Activated CD4-positive, alpha-beta T cell treated with anti-CD3 and anti-CD28 coated beads for 36 hours (primary cell): ENCODE measurements around the gene STAT5A. TPM values are rescaled to one million over a fixed set of nuclear protein-coding genes. Genes with fewer than 3 reads are reported as not detected.

Experiments
- ATAC-seq: fragments of 200-7000 bp; cut with Tn5 transposase; one replicate; pipeline ENCODE4 v1.10.0; 2021; ENCODE audit warnings: mild to moderate bottlenecking, moderate library complexity
- CTCF ChIA-PET: fragments of 350-600 bp; sonication (Branson Sonifier 250); formaldehyde crosslinking; loops from one replicate; lab custom pipeline; 2021; ENCODE audit warnings: antibody characterized with exemption; lab: Charles Lee
- POLR2A ChIA-PET: fragments of 350-600 bp; sonication (Branson Sonifier 250); formaldehyde crosslinking; loops from one replicate; lab custom pipeline; 2021; ENCODE audit warnings: antibody characterized with exemption, inconsistent platforms; lab: Charles Lee
- DNase-seq: peaks from one replicate; pipeline ENCODE4 v3.0.0-alpha.2; 2020
- H3K27ac Mint-ChIP-seq: one replicate; pipeline ENCODE4 v1.8.0; 2021; ENCODE audit warnings: mixed read lengths
- H3K27me3 Mint-ChIP-seq: one replicate; pipeline ENCODE4 v1.8.0; 2021; ENCODE audit warnings: mixed read lengths
- H3K36me3 Mint-ChIP-seq: one replicate; pipeline ENCODE4 v1.8.0; 2021; ENCODE audit warnings: low read depth, mixed read lengths
- H3K4me1 Mint-ChIP-seq: one replicate; pipeline ENCODE4 v1.8.0; 2021; ENCODE audit warnings: mixed read lengths
- H3K4me3 Mint-ChIP-seq: one replicate; pipeline ENCODE4 v1.8.0; 2021; ENCODE audit warnings: mild to moderate bottlenecking, moderate library complexity, mixed read lengths
- H3K9me3 Mint-ChIP-seq: one replicate; pipeline ENCODE4 v1.8.0; 2021; ENCODE audit warnings: low read depth, mixed read lengths
- intact Hi-C, 2 experiments: fragments of 100-400 bp; cut with DNase I in 1 of 2; cut with micrococcal nuclease in 1 of 2; formaldehyde crosslinking; loops; one replicate each; pipeline versions ENCODE4 v1.14.2 to v1.15.1; 2022 to 2024; cut with DNase I, micrococcal nuclease
- total RNA-seq, 2 experiments: library from RNA; stranded (reverse); gene quantifications; one replicate each; pipeline ENCODE4 v1.2.3, GENCODE V29; 2021

Gene STAT5A
- total RNA-seq, 2 experiments from 2014 or later = 178 to 203 TPM

DNA sequence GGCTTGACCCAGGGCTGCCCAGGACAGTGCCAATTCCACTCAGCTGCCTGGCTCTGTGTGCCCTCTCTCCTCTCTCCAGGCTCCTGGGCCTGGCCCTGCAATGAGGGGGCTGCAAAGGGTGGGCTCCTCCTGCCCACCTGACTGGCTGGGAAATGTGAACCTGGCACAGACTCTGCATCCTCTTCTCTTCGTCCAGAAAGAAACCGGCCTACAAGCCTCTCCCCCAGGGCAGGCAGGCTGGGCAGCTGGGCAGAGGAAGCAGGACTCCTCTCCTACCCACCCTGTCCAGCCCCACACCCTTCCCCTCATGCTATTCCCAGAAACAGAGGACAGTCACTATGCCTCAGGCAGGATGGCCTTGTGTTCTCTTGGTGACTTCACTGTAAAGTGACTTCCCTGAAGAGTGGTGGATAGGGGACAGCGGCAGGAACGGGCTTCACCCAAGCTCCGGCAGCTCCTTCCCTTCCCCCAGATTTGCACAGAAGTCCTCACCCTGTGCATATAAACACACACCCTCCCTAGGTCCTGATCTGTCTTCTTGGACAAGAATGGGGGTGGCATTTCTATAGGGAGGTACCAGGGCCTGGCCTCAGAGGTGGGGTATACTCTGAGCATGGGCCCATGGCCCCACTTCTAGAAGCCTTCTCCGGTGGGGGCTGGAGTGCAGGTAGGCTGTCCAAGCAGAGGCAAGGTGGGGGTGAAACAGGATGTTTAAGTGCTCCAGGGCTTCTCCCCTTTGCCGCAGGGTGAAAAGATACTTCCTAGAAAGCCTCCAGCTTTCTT lies 4.9 kb upstream of the STAT5A start:
- POLR2A ChIA-PET = interaction anchor here (0.6 kb wide), 1 partner anchor 234 kb away, joined by 3 read pairs; no protein-coding TSS in a partner anchor

GRCh38 chr17:42284024-42284369 lies 4.3 kb upstream of the STAT5A start:
- Mint-ChIP-seq H3K4me1 (peaks cover 43% of the 10 kb centered on the region), H3K27me3 (no peaks in the 10 kb centered on the region), H3K4me3 (no peak overlapping the region), H3K9me3 (no peaks in the 10 kb centered on the region), H3K36me3 (peaks cover 20% of the 10 kb centered on the region), H3K27ac (no peak overlapping the region)
- DNase-seq (peak; percentile 4), ATAC-seq (no peak)
- intact Hi-C loops = no loop called here
- ChIA-PET CTCF (interaction anchor here (1.1 kb wide), 1 partner anchor 62 kb away, joined by 3 read pairs; no protein-coding TSS in a partner anchor), POLR2A (interaction anchor here (0.6 kb wide), 1 partner anchor 234 kb away, joined by 3 read pairs; no protein-coding TSS in a partner anchor)

More for the DNA sequence above, 4.9 kb upstream of the STAT5A start:
- Mint-ChIP-seq H3K27ac (peak overlapping the region; percentile 21), H3K27me3 (no peaks in the 10 kb centered on the region), H3K4me3 (no peak overlapping the region), H3K9me3 (no peaks in the 10 kb centered on the region), H3K36me3 (peaks cover 18% of the 10 kb centered on the region), H3K4me1 (peaks cover 43% of the 10 kb centered on the region)
- no peak for ATAC-seq
- DNase-seq = peak; percentile 2
- intact Hi-C loops = no loop called here
- CTCF ChIA-PET = no interaction called here

GRCh38 chr17:42284566-42284965 lies 3.7 kb upstream of the STAT5A start:
- Mint-ChIP-seq H3K36me3 (peaks cover 26% of the 10 kb centered on the region), H3K27ac (no peak overlapping the region)
- CTCF ChIA-PET = interaction anchor here (1.1 kb wide), 1 partner anchor 62 kb away, joined by 3 read pairs; no protein-coding TSS in a partner anchor

GRCh38 chr17:42285346-42286050 lies 2.8 kb upstream of the STAT5A start:
- Mint-ChIP-seq H3K4me1 (peaks cover 50% of the 10 kb centered on the region), H3K27ac (peak overlapping the region; percentile 92), H3K9me3 (no peaks in the 10 kb centered on the region), H3K27me3 (no peaks in the 10 kb centered on the region), H3K36me3 (peaks cover 32% of the 10 kb centered on the region), H3K4me3 (peak overlapping the region; percentile 81)
- intact Hi-C loops = loop anchor here (5.0 kb wide), 4 partner anchors 63 to 322 kb away; partner anchors contain the start of genes DHX58 (in 1 of the 2), DNAJC7 (in 1 of the 2), RETREG3 (in 1 of the 2) and TUBG1 (in 1 of the 2)
- ChIA-PET CTCF (interaction anchor here (1.1 to 1.6 kb wide), 2 partner anchors 8 to 63 kb away, joined by 3 to 5 read pairs; no protein-coding TSS in a partner anchor), POLR2A (interaction anchor here (1.2 to 5.4 kb wide), 3 partner anchors 8 to 36 kb away, joined by 3 to 44 read pairs (median 17); no protein-coding TSS in a partner anchor)
- DNase-seq (peak; percentile 2), ATAC-seq (no peak)

More at GRCh38 chr17:42284566-42284965, 3.7 kb upstream of the STAT5A start:
- intact Hi-C loops = no loop called here
- POLR2A ChIA-PET = no interaction called here
- ATAC-seq (no peak), DNase-seq (peak; percentile 2)
- no peaks in the 10 kb centered on the region for H3K9me3 Mint-ChIP-seq
- no peak overlapping the region for H3K4me3 Mint-ChIP-seq
- H3K27me3 Mint-ChIP-seq = no peaks in the 10 kb centered on the region
- peaks cover 43% of the 10 kb centered on the region for H3K4me1 Mint-ChIP-seq

DNA sequence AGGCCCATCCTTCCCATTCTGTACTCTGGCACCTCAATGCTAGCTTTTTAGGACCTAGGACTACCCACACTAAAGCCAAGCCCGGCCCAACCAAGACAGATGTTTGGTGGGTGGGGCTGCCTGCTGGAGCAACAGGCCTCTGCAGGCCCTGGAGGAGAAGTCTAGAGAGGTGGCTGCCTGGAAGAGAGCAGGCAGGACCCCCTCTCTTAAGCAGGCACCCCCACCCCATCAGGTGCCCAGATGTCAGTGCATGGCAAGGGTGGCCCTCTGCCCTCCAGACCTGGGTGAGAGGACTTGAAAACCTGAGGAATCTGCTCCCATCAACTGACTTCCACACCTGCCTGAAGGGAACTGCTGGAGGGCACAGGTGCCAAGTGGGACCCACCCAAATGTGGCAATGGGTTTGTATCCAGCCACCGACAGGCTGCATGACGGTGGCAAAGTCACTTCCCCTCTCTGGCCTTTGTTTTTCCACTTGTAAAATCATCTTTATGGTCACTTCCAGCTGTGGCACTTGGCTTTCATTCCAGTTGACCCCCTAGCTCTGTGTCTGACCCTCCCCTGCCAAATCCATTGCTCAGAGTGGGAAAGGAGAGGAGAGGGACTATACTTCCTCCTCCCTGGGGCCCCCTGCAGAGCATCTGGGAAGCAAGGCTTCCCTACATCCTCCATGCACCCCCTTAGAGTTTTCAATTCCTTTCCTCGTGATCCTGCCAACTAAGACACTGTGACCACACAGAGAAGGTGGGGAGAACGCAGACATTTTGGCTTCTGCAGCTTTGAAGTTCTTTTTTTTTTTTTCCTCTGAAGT lies 1.7 kb upstream of the STAT5A start:
- peaks cover 61% of the 10 kb centered on the region for H3K4me1 Mint-ChIP-seq
- H3K36me3 Mint-ChIP-seq = peaks cover 43% of the 10 kb centered on the region
- no peaks in the 10 kb centered on the region for H3K9me3 Mint-ChIP-seq
- ATAC-seq (no peak), DNase-seq (peak; percentile 49)
- no peaks in the 10 kb centered on the region for H3K27me3 Mint-ChIP-seq
- intact Hi-C loops = loop anchor here (1.0 to 5.0 kb wide), 6 partner anchors 9 to 321 kb away; partner anchors contain the start of genes DHX58 (in 1 of the 2), DNAJC7 (in 1 of the 2), RETREG3 (in 1 of the 2) and TUBG1 (in 1 of the 2)
- ChIA-PET POLR2A (interaction anchor here (0.8 to 5.4 kb wide), 6 partner anchors 9 to 92 kb away, joined by 3 to 44 read pairs (median 4); partner anchors contain the start of gene GHDC), CTCF (interaction anchor here (0.7 to 9.3 kb wide), 5 partner anchors 9 to 102 kb away, joined by 3 to 55 read pairs (median 4); no protein-coding TSS in a partner anchor)
- H3K27ac Mint-ChIP-seq = peak overlapping the region; percentile 92
- peak overlapping the region; percentile 81 for H3K4me3 Mint-ChIP-seq

DNA sequence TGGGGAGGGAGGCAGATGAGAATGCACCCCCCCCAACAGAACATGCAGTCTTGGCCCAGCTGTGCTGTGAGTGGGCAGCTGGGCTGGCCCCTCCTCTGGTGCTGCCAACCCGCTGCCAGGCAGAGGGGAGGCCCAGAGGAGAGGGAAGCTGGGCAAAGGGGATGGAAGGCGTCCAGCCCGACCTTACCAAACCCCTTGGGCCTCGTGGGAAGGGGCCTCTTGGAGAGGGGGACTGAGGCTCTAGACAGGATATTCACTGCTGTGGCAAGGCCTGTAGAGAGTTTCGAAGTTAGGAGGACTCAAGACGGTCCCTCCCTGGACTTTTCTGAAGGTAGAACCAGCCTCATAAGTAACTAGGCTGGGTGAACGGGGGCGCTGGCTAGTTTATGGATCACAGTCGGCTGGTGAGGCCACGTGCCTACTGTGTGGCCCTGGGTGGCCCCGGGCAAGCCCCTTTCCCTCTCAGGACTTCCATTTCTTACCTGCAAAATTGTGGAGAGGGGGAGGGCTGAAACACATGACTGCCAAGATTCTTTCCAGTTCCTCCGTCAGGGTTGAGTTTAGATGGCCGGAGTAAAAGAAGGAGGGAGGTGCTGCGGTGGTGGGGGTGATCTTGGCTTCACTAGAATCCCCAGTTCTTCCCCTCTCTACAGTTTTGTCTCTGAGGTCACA lies 857 bp upstream of the STAT5A start:
- H3K4me1 Mint-ChIP-seq = peaks cover 66% of the 10 kb centered on the region

DNA sequence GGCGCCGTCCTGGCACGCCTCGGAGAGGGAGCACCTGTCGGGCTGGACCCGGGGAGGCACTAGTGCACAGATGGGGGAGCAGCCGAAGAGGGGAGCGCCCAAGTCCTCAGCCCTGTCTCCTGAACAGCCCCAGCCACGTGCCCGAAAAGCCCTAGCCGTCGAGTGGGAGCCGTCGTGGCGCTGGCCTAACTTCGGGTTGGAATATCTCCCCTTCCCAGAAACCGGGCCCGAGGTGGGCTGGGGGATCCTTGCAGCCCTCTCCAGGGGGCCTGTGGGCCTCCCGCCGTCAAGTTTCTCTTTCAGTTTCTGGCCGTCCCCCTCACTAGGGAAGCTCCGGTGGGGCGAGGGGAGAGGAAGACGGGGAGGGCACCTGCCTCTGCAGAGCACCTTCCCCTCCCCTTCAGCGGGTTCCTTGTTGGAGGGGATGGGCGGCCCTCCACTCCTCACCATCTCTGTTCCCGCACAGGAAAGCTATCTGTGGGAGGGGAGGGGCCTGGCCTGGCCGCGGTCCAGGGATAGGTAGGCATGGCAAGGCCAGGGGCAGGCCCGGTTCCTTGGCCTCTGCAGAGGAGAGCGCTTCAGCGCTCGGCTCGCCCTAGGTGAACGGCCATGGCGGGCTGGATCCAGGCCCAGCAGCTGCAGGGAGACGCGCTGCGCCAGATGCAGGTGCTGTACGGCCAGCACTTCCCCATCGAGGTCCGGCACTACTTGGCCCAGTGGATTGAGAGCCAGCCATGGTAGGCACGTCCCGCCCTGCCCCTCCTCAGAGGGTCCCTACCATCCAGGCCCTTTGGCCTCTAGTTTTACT lies 709 bp downstream of the STAT5A start:
- H3K4me3 Mint-ChIP-seq = peak overlapping the region; percentile 81
- CTCF ChIA-PET = interaction anchor here (0.7 to 9.3 kb wide), 8 partner anchors 11 to 107 kb away, joined by 3 to 55 read pairs (median 4); partner anchors contain the start of genes GHDC and STAT3
- H3K27me3 Mint-ChIP-seq = no peaks in the 10 kb centered on the region
- DNase-seq = peak; percentile 72
- intact Hi-C loops = loop anchor here (1.0 to 5.0 kb wide), 10 partner anchors 13 to 318 kb away; partner anchors contain the start of genes DHX58 (in 1 of the 2), DNAJC7 (in 1 of the 2), RETREG3 (in 1 of the 2) and STAT3 (in 1 of the 2)
- peak overlapping the region; percentile 96 for H3K27ac Mint-ChIP-seq
- H3K9me3 Mint-ChIP-seq = no peaks in the 10 kb centered on the region
- peaks cover 61% of the 10 kb centered on the region for H3K4me1 Mint-ChIP-seq
- H3K36me3 Mint-ChIP-seq = peaks cover 61% of the 10 kb centered on the region
- peak; percentile 33 for ATAC-seq
- POLR2A ChIA-PET = interaction anchor here (0.8 to 5.4 kb wide), 13 partner anchors 14 to 109 kb away, joined by 3 to 44 read pairs (median 5); partner anchors contain the start of genes KCNH4, STAT3 and STAT5B

More for the DNA sequence above, 857 bp upstream of the STAT5A start:
- Mint-ChIP-seq H3K9me3 (no peaks in the 10 kb centered on the region), H3K4me3 (peak overlapping the region; percentile 81), H3K27me3 (no peaks in the 10 kb centered on the region), H3K36me3 (peaks cover 52% of the 10 kb centered on the region), H3K27ac (peak overlapping the region; percentile 92)
- POLR2A ChIA-PET = interaction anchor here (0.8 to 5.4 kb wide), 8 partner anchors 10 to 101 kb away, joined by 3 to 44 read pairs (median 7); partner anchors contain the start of genes GHDC and STAT5B
- CTCF ChIA-PET = interaction anchor here (0.5 to 9.3 kb wide), 6 partner anchors 10 to 144 kb away, joined by 3 to 55 read pairs (median 4); no protein-coding TSS in a partner anchor
- intact Hi-C loops = loop anchor here (1.0 to 5.0 kb wide), 6 partner anchors 10 to 320 kb away; partner anchors contain the start of genes DHX58 (in 1 of the 2), DNAJC7 (in 1 of the 2), RETREG3 (in 1 of the 2) and TUBG1 (in 1 of the 2)
- DNase-seq (peak; percentile 74), ATAC-seq (peak; percentile 37)

- Mint-ChIP-seq H3K4me3 (peak overlapping the region; percentile 81), H3K4me1 (peaks cover 60% of the 10 kb centered on the region), H3K36me3 (peaks cover 66% of the 10 kb centered on the region), H3K9me3 (no peaks in the 10 kb centered on the region), H3K27me3 (no peaks in the 10 kb centered on the region), H3K27ac (peak overlapping the region; percentile 96)
- DNase-seq (peak; percentile 80), ATAC-seq (peak; percentile 31)
- intact Hi-C loops = loop anchor here (1.0 to 5.0 kb wide), 6 partner anchors 18 to 318 kb away; partner anchors contain the start of genes DHX58 (in 1 of the 2), DNAJC7 (in 1 of the 2), RETREG3 (in 1 of the 2) and TUBG1 (in 1 of the 2)
- CTCF ChIA-PET = interaction anchor here (0.8 to 9.3 kb wide), 9 partner anchors 12 to 131 kb away, joined by 3 to 55 read pairs (median 4); partner anchors contain the start of gene STAT3
- POLR2A ChIA-PET = interaction anchor here (0.7 to 5.4 kb wide), 14 partner anchors 14 to 109 kb away, joined by 3 to 44 read pairs (median 4); partner anchors contain the start of genes KCNH4, STAT3 and STAT5B
Observed at GRCh38 chr17:42289611-42290181, 1.4 kb downstream of the STAT5A start.
